GM19468 (cell line): ENCODE measurements around the gene SERPINB5.

Experiments
- ATAC-seq: cut with Tn5 transposase; IDR thresholded peaks from one replicate; pipeline ENCODE4 v1.9.1; 2021; ENCODE audit warnings: mild to moderate bottlenecking, moderate library complexity, moderate number of reproducible peaks; ENCODE audit not compliant: unreplicated experiment; ENCODE audit errors: extremely low read depth

Gene SERPINB5

DNA sequence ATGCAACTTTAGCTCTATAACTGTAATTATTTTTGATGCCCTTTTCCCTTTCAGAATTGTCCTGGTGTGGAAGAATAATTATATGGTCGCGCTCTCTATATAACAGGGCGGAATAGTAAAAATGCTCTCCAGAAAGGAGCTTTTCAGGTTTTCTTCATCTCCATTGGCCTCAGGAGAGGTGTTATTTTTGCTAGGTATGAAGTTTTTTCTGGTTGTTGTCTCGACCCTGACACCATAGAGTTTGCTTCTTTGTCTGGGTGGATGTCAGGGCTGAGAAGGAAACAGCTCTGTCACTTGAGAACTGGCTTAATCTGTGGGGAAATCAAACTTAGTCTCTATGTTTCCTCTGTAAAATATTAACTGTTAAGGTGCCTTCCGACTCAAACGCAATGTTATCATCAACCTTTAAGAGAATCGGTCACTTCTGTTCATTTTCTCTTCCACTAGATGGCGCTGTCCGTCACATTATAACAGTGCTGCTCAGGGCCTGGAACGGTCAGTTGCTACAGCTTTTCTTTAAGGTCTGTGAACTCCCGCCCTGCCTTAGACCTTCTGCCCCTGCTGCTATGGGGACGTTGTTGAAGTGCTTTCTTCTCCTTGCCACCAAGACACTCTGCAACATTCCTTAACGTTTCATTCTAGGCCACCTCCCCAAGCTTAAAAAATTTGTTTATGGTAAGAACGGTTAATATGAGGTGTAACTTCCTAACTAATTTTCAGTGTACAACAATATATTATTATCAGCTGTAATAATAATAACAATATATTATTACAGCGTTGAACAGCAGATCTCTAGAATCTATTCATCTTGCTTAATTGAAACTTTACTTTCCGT, 41.6 kb downstream of the SERPINB5 start:
- ATAC-seq = no peak

DNA sequence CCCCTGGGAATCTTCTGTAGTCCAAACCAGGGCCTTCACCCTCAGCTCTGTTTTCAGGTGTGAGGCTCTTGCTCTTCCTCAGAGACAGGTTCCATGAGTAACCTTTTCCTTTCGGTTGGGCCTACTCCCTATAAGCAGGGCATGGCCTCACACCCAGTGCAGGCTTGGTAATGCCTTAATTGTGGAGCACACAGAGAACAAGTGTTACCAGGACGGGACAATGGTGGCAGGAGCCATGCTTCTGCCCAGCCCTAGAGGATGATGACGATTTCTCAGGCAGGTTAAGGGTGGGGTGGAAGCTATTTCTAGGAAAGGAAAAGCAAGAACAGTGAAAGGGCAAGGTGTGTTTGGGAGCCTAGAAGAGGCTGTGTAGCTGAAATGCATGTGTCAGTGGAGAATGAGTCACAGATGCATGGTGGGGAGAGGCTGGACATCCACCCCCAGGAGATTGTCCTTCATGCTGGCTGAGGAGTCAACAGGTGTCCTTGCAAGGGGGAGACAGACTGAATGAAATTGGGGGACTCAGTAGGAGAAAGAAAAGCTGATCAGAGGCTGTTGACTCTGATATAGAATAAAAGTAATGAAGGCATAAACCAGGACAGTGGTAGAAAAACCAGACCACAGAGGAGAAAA, 43.4 kb downstream of the SERPINB5 start:
- ATAC-seq = no peak

DNA sequence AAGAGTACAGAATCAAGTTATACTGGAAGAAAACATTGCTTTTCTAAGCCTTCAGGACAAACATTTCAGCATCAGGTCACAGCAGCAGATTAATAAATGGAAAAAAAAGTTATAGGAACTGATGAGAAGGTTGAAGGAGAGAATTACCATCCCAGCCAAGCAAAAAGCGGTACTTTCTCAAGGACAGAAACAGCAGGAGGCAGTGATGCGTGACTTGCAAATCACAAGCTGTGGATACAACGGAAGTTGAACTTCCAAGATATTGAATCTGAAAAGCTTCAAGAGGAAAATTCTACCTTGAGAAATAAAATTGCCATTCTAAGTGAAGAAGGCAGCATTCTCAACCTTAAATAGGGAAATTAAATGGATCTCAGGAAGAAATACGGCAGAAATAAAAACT, 46.9 kb downstream of the SERPINB5 start:
- ATAC-seq = no peak

DNA sequence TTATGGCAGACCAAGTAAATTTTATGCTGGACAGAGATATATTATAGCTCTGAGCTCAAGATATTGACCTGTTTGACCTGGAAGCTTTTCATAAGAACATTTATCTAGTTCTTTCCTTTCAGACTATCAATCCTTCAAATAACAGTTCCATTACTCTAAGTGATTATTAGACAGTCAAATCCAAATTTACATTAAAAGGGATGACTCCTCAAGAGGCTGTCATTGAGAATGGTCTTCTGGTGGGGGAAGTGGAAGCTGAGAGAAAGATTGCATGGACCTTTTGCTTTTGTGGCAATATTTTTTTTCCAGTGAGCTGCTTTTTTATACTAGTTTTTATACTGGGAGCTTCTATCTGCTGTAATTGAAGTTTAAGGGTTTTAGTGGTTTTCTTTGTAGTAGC, 50.5 kb downstream of the SERPINB5 start:
- no peak for ATAC-seq

DNA sequence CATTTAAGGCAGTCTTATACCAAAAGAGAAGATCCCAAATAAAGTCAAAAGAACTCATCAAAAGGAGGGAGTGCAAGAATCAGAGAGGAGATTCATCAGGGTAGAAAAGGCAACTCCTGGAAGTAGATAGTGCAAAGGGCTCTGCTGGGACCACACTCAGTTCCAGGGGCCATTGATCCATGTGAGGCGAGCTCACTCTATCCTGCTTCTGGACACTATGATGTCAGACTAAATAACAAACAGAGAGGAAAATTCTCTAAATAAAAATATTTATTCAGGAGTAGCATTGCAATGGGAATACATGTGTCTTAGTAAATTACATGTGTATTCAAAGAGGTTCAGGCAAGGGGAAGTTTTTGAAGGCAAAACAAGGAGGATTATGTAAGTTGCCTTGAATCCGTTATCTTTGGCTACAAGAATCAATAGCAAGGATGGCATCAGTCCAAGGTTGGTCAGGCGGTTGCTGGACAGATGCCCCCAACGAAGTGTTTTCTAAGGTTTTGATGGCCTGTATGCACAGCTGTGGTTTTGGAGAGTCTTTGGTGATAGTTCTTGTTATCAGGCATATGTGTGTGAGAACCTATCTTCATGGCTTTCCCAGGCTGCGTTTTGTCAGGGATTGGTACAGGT, 52.2 kb downstream of the SERPINB5 start:
- ATAC-seq = no peak

DNA sequence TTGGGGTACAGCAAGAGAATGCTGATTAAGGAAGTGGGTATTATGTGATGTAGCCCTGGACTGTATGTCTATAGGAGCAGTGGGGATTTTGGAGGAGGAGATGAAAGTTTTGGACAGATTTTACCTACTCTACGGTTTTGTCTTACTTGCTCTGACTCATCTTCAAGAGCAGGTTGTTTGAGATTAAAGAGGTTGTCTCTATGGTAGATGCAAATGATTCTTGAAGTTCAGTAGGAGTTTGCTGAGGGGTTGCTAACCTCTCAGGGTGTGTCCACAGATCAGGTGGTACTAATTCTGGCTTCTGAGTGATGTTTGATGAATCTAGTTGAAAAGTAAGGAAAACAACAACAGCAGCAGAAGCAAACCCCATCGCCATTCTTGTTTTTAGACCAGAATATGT, 55.7 kb downstream of the SERPINB5 start:
- ATAC-seq = no peak

DNA sequence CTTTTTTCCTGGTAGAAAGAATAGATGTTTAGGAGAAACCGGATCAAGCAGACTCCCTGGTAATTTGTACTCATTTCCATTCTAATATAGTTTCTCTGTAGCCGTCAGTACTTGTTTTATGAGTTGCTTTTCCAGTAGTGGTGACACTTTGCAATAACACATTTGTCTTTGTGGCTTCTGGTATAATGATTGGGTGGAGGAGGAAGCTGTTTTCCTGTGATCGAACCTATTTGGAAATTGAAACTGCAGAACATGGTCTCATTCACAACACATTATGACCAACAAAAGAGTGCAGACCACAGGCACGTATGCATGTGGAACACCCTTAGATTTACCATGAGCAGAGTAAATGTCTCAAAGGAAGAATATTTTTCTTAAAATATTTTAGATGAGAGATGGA, 57.9 kb downstream of the SERPINB5 start:
- no peak for ATAC-seq

DNA sequence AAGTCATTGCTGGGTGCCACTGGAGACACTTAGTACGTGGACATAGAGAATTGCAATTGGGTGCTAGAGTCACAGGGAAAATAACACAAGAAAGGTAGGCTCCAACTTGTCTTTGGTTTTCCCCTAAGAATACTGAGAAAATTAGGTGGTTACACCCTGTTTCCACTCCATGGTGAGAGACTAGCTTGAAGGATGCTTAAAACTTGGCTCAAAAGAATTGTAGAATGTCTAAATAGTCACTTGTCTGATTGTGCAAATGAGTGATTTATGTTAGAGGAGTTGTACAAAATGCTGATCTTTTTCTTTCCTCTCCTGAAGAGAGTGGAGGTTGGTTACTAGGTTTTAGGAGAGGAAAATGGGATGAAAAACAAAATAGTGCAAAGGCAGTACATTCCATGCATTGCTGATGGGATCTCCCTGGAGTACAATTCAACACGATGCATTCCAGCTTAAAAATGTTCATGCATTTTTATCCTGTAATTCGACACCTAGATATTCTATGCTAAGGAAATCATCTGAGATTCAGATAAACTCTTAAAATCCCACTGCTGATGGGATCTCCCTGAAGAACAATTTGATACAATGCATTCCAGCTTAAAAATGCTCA, 63.2 kb downstream of the SERPINB5 start:
- ATAC-seq = no peak

DNA sequence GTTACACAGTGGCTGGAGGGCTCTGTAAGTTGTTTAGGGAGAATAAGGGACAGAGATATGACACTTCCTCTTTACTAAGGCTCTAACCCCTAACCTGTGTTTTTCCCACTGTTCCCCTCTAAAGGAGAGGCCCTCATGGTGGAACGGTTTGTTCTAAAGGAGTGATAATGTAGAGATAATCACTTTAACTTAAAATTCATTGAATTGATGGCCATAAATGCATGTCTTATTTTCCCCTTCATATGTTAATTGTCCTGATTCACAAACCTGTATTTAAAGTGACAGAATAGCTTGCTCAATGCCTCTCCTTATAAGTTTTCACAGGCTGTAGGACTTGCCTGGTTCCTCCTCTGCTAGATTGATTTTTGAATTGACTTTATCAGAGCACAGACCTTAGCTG, 65.3 kb downstream of the SERPINB5 start, which contains the start of gene SERPINB12:
Gene SERPINB12 (plus strand): TSS at position 301 of the 400 bp plus-strand sequence. CDS start 13,791 bp downstream, outside the sequence.
- no peak for ATAC-seq

DNA sequence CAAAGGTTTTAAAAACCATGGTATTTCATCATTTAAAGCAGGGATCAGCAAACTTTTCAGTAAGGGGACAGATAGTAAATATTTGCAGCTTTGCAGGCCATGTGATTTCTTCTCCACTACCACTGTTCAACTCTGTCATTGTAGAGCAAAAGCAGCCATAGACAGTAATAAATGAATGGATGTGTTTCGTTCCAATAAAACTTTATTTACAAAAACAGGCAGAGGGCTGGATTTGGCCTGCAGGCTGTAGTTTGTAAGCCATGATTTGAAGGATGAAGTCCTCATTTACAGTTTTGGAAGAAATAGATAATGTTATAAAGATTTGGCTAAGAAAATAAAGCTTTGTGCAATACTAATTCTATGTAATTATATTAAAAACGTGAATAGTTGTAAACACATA, 67.3 kb downstream of the SERPINB5 start:
- ATAC-seq = no peak

DNA sequence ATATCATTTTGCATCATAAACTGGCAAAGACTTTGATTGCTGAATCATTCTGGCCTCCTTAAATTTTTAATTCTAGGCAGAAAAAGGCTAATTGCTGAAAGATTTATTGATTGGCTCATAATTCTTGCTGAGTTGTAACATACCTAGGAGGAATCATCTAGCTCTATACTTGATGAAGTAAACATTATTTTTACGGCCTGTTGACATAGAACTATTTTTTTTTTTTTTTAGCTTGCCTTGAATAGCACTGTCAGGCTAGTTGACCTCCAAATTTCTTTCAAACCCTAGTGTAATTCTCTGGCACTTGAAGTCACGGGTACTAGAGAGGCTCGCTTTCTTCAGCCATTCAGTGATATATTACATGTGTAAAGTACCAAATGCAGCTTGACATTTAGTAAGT, 68.2 kb downstream of the SERPINB5 start:
- no peak for ATAC-seq

DNA sequence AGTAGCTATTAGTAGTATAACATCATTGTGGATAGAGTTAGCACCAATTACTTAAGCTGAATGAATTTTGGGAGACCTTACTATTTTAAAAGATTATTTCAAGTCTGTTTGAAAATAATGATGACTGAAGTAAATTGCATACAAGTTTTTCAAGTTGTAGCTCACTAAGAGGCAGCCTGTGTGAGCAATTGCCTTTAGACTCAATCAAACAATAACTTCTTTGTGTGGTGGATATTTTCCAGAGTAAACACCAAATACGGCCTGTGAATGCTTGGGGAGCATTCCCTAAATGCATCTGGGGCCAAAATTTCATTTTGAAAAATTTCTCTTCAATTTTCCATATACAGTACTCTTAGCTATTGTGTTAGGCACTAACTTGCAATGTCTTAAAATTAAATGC, 73.3 kb downstream of the SERPINB5 start:
- no peak for ATAC-seq

DNA sequence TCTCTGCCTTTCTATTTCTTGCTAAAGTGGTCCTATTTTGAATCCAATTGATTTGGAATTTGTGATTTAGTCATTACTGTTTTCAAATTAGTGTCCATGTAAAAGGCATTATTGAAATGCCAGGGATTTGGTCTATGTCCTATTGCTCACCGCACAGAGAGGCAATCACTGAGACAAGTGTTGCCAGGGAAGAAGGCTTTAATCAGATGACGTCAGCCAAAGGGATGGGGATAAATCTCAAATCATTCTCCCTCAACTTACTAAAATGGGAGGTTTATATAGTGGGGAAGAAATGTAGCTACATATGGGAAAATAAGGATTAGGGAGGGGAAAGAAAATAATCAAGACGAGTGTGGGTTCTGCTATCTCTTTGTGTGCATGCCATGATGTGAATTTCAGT, 75.0 kb downstream of the SERPINB5 start:
- ATAC-seq = no peak

DNA sequence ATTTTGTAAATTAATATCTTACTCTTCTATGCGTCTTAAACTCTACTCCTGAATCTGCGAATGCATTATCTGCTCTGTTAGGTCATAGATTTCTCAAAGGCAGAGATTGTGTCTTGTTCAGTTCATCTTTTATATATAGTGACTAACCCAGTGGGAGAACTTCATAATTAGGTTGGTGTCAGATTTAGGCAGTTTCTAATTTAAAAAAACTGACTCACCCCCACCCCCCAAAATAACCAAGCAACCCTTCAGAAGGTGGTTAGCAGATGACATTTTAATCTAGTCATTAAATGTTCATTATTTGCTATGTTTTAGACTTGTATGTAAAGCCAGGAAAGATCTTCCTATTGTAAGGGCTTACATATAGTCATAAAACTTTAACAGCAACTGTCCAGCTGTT, 75.8 kb downstream of the SERPINB5 start:
- no peak for ATAC-seq

DNA sequence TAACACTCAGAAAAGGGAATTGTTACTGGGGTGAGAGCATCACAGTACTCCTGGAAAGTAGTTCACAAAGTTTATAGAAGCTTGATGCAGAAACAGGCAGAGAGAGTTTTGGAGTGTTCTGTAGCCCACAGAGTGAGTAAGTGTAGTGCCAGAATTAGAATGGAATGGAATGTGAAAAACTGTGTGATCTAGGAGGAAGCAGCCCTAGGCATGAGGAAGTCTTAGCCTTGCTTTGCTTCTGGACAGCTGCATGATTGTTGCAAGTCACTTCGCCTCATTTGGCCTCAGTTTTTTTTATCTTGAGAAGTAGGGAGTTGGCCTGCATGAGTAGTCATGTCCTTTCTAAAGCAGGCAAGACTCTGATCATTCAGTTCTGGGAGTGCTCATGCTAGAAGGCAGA, 76.3 kb downstream of the SERPINB5 start:
- ATAC-seq = no peak
